ENCODE data around the gene WNK2. TPM values are rescaled to one million over a fixed set of nuclear protein-coding genes. Genes with fewer than 3 reads are reported as not detected.

The WNK2 gene
- total RNA-seq = 0.06 TPM in 1 of 2 replicates, not detected in the other

GRCh38 chr9:93183663-93184431, at the start of gene WNK2:
WNK2 (plus strand) TSS chr9:93184139; CDS start chr9:93184930, 791 bp downstream.

Other genes starting within 250 kb of the WNK2 start
- under 0.01 TPM in 1 of 2 replicates, not detected in the other for gene FGD3, start 236.6 kb upstream of the WNK2 start, total RNA-seq
- gene SUSD3, start 125.4 kb upstream of the WNK2 start, total RNA-seq = 0.16 TPM in 1 of 2 replicates, not detected in the other
- 64.9 and 70.4 TPM in 2 replicates for gene CARD19, start 87.9 kb upstream of the WNK2 start, total RNA-seq
- 25.7 and 58.1 TPM in 2 replicates for gene NINJ1, start 49.9 kb upstream of the WNK2 start, total RNA-seq